Adrenal gland (tissue), 12 donors: ENCODE measurements around the gene NECAB2. TPM values are rescaled to one million over a fixed set of nuclear protein-coding genes. Genes with fewer than 3 reads are reported as not detected.

Experiments
- DNase-seq, 7 donors: peaks; one replicate each; pipeline ENCODE4 v3.0.0-alpha.2; 2019 to 2020
- H3K27ac ChIP-seq, 5 donors: fragments of 200-600 bp; sonication (generic) in 4 of 5; 1 replicate in 3 of 5; 2 replicates in 2 of 5; pipeline versions ENCODE4 v1.5.1 to v1.8.0; 2016 to 2020; ENCODE audit warnings: mild to moderate bottlenecking in 1 of 5
- H3K27me3 ChIP-seq: fragments of 200-600 bp; 2 replicates; pipeline ENCODE4 v1.8.0; 2021
- H3K36me3 ChIP-seq, 2 donors: fragments of 200-600 bp; replicated peaks in 1 of 2; 1 replicate in 1 of 2; 2 replicates in 1 of 2; pipeline versions ENCODE4 v1.5.1 to v1.8.0; 2018 to 2022
- H3K4me1 ChIP-seq, 2 donors: fragments of 200-600 bp; replicated peaks in 1 of 2; 1 replicate in 1 of 2; 2 replicates in 1 of 2; pipeline versions ENCODE4 v1.5.1 to v1.8.0; 2018 to 2021
- H3K4me3 ChIP-seq, 4 donors: fragments of 200-600 bp; sonication (generic) in 3 of 4; one replicate each; pipeline ENCODE4 v1.5.1; 2016 to 2018
- H3K9me3 ChIP-seq, 3 donors: fragments of 200-600 bp; sonication (generic) in 1 of 3; replicated peaks in 1 of 3; 1 replicate in 2 of 3; 2 replicates in 1 of 3; pipeline versions ENCODE4 v1.5.1 to v1.8.0; 2016 to 2021
- POLR2A ChIP-seq, 2 donors: fragments of 450-650 bp; IDR thresholded peaks; one replicate each; pipeline ENCODE4 v1.6.1; 2017; ENCODE audit warnings: antibody characterized with exemption in 2 of 2, mild to moderate bottlenecking in 2 of 2, moderate library complexity in 1 of 2
- WGBS, 4 donors: extraction: QIAGEN DNeasy Blood & Tissue Kit in 2 of 4; methylation state at CpG; one replicate each; pipeline versions ENCODE4 v1.1.5 to v1.1.7; 2013 to 2017; 5-methylcytosine and 5-hydroxymethylcytosine counted together
- intact Hi-C, 2 donors: fragments of 100-400 bp; cut with DNase I; formaldehyde crosslinking; loops; one replicate each; pipeline versions ENCODE4 v1.14.1 to v1.15.0; 2022 to 2023
- polyA plus RNA-seq, 3 donors: library from polyadenylated mRNA; stranded (reverse); fragments of 200-250 nt in 2 of 3; fragments of 350-450 nt in 1 of 3; fragmentation: Illumina TruSeq in 1 of 3; extraction: RNeasy Lipid Tissue Mini Kit (QIAGEN cat#74804) in 1 of 3; gene quantifications; one replicate each; pipeline ENCODE4 v1.2.3, GENCODE V29; 2013 to 2014
- total RNA-seq, 9 donors: library from RNA; depleted of rRNA in 4 of 9; stranded (reverse); fragments of >200 nt in 4 of 9; fragments of 120-200 nt in 1 of 9; fragmentation: NEBNext Ultra II Directional in 1 of 9; extraction: Animal tissue kit (Norgen Biotek cat#: 25700) in 1 of 9; gene quantifications; one replicate each; pipeline versions ENCODE4 v1.1.0 to v1.2.4, GENCODE V29; 2013 to 2023
- TF ChIP-seq, protein P1 (sequence below), 6 experiments: fragments of 450-650 bp in 4 of 6; fragments of 200-600 bp in 2 of 6; sonication (generic) in 1 of 6; IDR thresholded peaks; 1 replicate in 5 of 6; 2 replicates in 1 of 6; pipeline versions ENCODE4 v1.5.1 to v1.8.0; 2016 to 2021; ENCODE audit warnings: antibody characterized with exemption in 6 of 6, mild to moderate bottlenecking in 2 of 6, moderate library complexity in 1 of 6
- donor health status: healthy with polysubstance abuse.
- donor health status: Bipolar disorder and iron deficiency.
- donor health status: DM: yes; HTN: yes; CAD: no.
- donor health status: DM: no; HTN: no; CAD: no.
- donor health status: DM: no; HTN: no; CAD: no.
- donor health status: DM: yes; HTN: yes; CAD: no.

NECAB2 gene
- total and polyA plus RNA-seq, 12 donors = 0.14 to 2.1 (median 0.36) TPM; not detected in 3

DNA sequence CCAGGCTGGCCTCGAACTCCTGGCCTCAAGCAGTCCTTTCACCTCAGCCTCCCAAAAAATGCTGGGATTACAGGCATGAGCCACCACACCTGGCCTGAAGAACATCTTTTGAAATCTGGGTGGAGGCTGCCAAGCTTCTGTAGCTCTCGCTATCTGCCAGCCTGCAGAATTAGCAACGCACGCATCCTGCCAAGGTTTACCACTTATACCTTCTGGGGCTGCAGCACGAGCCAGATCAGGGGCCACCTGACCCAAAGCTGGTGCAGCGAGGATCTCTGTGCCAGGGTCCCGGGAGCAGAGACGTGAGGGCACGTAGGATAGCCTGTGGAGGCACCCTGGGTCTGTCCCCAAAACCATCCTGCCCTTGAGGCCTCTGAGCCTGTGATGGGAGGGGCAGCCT lies 52.3 kb downstream of the NECAB2 start:
- intact Hi-C loops = no loop called here
- H3K27ac ChIP-seq = no peak overlapping the region
- DNase-seq = no peak
- no peak overlapping the region for H3K4me3 ChIP-seq
- no peaks in the 10 kb centered on the region for H3K9me3 ChIP-seq
- TF ChIP-seq, protein P1, sequence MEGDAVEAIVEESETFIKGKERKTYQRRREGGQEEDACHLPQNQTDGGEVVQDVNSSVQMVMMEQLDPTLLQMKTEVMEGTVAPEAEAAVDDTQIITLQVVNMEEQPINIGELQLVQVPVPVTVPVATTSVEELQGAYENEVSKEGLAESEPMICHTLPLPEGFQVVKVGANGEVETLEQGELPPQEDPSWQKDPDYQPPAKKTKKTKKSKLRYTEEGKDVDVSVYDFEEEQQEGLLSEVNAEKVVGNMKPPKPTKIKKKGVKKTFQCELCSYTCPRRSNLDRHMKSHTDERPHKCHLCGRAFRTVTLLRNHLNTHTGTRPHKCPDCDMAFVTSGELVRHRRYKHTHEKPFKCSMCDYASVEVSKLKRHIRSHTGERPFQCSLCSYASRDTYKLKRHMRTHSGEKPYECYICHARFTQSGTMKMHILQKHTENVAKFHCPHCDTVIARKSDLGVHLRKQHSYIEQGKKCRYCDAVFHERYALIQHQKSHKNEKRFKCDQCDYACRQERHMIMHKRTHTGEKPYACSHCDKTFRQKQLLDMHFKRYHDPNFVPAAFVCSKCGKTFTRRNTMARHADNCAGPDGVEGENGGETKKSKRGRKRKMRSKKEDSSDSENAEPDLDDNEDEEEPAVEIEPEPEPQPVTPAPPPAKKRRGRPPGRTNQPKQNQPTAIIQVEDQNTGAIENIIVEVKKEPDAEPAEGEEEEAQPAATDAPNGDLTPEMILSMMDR (IDR thresholded peaks at IDR 0.05) = no peak
- TF ChIP-seq POLR2A (IDR thresholded peaks at IDR 0.05) = no peak
- H3K4me1 ChIP-seq = no peaks in the 10 kb centered on the region
- no peaks in the 10 kb centered on the region for H3K36me3 ChIP-seq
- 89 to 100% (median 92%) methylated on average over 5 to 9 of the region's 9 CpGs for WGBS, 4 donors
- no peaks in the 10 kb centered on the region for H3K27me3 ChIP-seq

DNA sequence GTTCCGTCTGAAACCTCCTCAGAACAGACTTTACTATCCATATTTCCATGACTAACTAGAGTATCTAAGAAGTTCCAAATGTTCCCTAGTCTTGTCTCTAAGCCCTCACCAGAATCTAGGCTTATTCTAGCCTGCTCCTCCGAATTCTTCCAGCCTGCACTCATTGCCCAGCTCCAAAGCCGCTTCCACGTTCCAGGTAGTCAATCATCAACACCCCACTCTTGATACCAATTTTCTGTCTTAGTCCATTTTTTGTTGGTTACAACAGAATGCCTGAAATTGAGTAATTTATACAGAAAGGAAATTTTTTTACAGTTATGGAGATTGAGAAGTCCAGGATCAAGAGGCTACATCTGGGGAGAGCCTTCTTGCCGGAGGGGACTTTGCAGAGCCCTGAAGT lies 53.4 kb downstream of the NECAB2 start:
- H3K4me1 ChIP-seq = no peaks in the 10 kb centered on the region
- H3K27ac ChIP-seq = no peak overlapping the region
- WGBS, 4 donors = 86 to 93% (median 91%) methylated on average over 5 of the region's 5 CpGs
- DNase-seq = no peak
- TF ChIP-seq POLR2A (IDR thresholded peaks at IDR 0.05) = no peak
- TF ChIP-seq, protein P1 (IDR thresholded peaks at IDR 0.05) = no peak
- no peaks in the 10 kb centered on the region for H3K27me3 ChIP-seq
- intact Hi-C loops = no loop called here
- H3K4me3 ChIP-seq = no peak overlapping the region
- no peaks in the 10 kb centered on the region for H3K9me3 ChIP-seq
- H3K36me3 ChIP-seq = no peaks in the 10 kb centered on the region

DNA sequence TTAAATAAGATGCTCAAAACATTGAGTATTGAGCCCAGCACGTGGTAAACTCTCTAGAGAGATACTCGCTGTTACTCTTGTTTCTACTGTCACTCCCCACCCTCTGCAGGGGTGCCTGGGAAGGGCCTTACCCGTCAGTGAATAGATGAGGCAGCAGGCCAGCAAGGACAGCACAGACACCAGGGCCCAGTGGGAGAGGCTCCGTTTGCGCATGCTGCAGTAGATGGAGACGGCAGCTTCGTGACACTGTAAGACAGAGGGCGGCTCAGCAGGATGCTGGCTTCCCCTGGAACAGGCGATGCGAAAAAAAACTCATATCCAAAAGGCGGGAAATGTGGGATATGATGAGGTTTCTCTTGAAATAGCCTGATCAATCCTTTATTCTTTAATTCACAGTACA lies 54.6 kb downstream of the NECAB2 start:
- intact Hi-C loops = no loop called here
- Histone ChIP-seq H3K27ac (no peak overlapping the region), H3K27me3 (no peaks in the 10 kb centered on the region), H3K36me3 (no peaks in the 10 kb centered on the region), H3K9me3 (no peaks in the 10 kb centered on the region), H3K4me3 (no peak overlapping the region), H3K4me1 (no peaks in the 10 kb centered on the region)
- DNase-seq = no peak
- TF ChIP-seq POLR2A (IDR thresholded peaks at IDR 0.05) = no peak
- TF ChIP-seq, protein P1 (IDR thresholded peaks at IDR 0.05) = no peak
- WGBS, 4 donors = 77 to 82% (median 79%) methylated on average over 11 of the region's 11 CpGs

GRCh38 chr16:84024854-84025253 lies 56.8 kb downstream of the NECAB2 start:
- 57 to 82% (median 70%) methylated on average over 7 to 9 of the region's 9 CpGs for WGBS, 4 donors
- no peak for DNase-seq
- Histone ChIP-seq H3K36me3 (no peaks in the 10 kb centered on the region), H3K4me1 (no peaks in the 10 kb centered on the region), H3K9me3 (no peaks in the 10 kb centered on the region), H3K4me3 (no peak overlapping the region), H3K27ac (no peak overlapping the region), H3K27me3 (no peaks in the 10 kb centered on the region)
- TF ChIP-seq, protein P1 (IDR thresholded peaks at IDR 0.05) = no peak
- TF ChIP-seq POLR2A (IDR thresholded peaks at IDR 0.05) = no peak
- intact Hi-C loops = no loop called here
